Right forelimb (tissue), 1 donor: ENCODE measurements around the gene ZNF181.

Source experiments
- DNase-seq: peaks from one replicate; pipeline ENCODE4 v3.0.0-alpha.2; 2018

ZNF181 gene

GRCh38 chr19:34759218-34759917 lies 25.3 kb downstream of the ZNF181 start:
- no peak for DNase-seq

GRCh38 chr19:34766386-34766785 lies 32.3 kb downstream of the ZNF181 start:
- no peak for DNase-seq

- no peak for DNase-seq
These were observed 33.9 kb downstream of the ZNF181 start for GRCh38 chr19:34767951-34768350.

- peak; percentile 94 for DNase-seq
These were observed 38.9 kb downstream of the ZNF181 start, which contains the start of gene ZNF599 for GRCh38 chr19:34772697-34773554. ZNF599 (minus strand) TSS chr19:34773215; CDS start chr19:34772841, 374 bp downstream.

GRCh38 chr19:34773555-34773864 lies 39.5 kb downstream of the ZNF181 start:
- DNase-seq: no peak

GRCh38 chr19:34774857-34775256 lies 40.8 kb downstream of the ZNF181 start:
- DNase-seq: no peak

- no peak for DNase-seq
These were observed 44.3 kb downstream of the ZNF181 start for GRCh38 chr19:34778342-34778741.

GRCh38 chr19:34779652-34780051 lies 45.6 kb downstream of the ZNF181 start:
- no peak for DNase-seq

- DNase-seq: no peak
These were observed 52.2 kb downstream of the ZNF181 start for GRCh38 chr19:34786236-34786635.

GRCh38 chr19:34787059-34787824 lies 53.2 kb downstream of the ZNF181 start:
- DNase-seq: no peak

- no peak for DNase-seq
These were observed 54.0 kb downstream of the ZNF181 start for GRCh38 chr19:34788074-34788473.

GRCh38 chr19:34793565-34793964 lies 59.5 kb downstream of the ZNF181 start:
- DNase-seq: no peak

GRCh38 chr19:34794066-34794960 lies 60.3 kb downstream of the ZNF181 start:
- no peak for DNase-seq
